Transverse colon (tissue), 4 donors: Measurements from ENCODE around the gene RASGEF1C.

ENCODE experiments used
- POLR2A ChIP-seq: fragments of 450-650 bp; IDR thresholded peaks from one replicate; pipeline ENCODE4 v1.6.1; 2016; ENCODE audit warnings: antibody characterized with exemption, mild to moderate bottlenecking, moderate library complexity
- POLR2AphosphoS5 ChIP-seq, 3 donors: sonication (generic); formaldehyde crosslinking; IDR thresholded peaks; one replicate each; pipeline ENCODE4 v1.6.1; 2016; ENCODE audit warnings: antibody characterized with exemption in 3 of 3
- TF ChIP-seq, protein P1 (sequence below), 5 experiments: fragments of 200-600 bp in 3 of 5; fragments of 450-650 bp in 2 of 5; sonication (generic) in 3 of 5; IDR thresholded peaks; 1 replicate in 2 of 5; 2 replicates in 3 of 5; pipeline ENCODE4 v1.5.1; 2016 to 2017; ENCODE audit warnings: antibody characterized with exemption in 5 of 5, inconsistent platforms in 3 of 5, mild to moderate bottlenecking in 2 of 5, moderate library complexity in 1 of 5

- TF ChIP-seq POLR2A (no peak), POLR2AphosphoS5 (IDR thresholded peaks at IDR 0.05) (no peak)
- TF ChIP-seq, protein P1, sequence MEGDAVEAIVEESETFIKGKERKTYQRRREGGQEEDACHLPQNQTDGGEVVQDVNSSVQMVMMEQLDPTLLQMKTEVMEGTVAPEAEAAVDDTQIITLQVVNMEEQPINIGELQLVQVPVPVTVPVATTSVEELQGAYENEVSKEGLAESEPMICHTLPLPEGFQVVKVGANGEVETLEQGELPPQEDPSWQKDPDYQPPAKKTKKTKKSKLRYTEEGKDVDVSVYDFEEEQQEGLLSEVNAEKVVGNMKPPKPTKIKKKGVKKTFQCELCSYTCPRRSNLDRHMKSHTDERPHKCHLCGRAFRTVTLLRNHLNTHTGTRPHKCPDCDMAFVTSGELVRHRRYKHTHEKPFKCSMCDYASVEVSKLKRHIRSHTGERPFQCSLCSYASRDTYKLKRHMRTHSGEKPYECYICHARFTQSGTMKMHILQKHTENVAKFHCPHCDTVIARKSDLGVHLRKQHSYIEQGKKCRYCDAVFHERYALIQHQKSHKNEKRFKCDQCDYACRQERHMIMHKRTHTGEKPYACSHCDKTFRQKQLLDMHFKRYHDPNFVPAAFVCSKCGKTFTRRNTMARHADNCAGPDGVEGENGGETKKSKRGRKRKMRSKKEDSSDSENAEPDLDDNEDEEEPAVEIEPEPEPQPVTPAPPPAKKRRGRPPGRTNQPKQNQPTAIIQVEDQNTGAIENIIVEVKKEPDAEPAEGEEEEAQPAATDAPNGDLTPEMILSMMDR (IDR thresholded peaks at IDR 0.05), result no peak
Measured at GRCh38 chr5:180133060-180133459, 76.0 kb downstream of the RASGEF1C start.
